SIG-M5 (cell line): ENCODE measurements around the gene TRIM41.
"Not testable (repeated sequence)": the region's sequence is repeated elsewhere in the genome, so short reads cannot be mapped to it uniquely, and the experiment has no call there.

Experiments used
- DNase-seq: peaks from one replicate; lab custom pipeline; 2025; lab: John Stamatoyannopoulos, UW

The TRIM41 gene

GRCh38 chr5:181192337-181193046 is 30.6 kb upstream of the TRIM41 start:
- no peak for DNase-seq

DNA sequence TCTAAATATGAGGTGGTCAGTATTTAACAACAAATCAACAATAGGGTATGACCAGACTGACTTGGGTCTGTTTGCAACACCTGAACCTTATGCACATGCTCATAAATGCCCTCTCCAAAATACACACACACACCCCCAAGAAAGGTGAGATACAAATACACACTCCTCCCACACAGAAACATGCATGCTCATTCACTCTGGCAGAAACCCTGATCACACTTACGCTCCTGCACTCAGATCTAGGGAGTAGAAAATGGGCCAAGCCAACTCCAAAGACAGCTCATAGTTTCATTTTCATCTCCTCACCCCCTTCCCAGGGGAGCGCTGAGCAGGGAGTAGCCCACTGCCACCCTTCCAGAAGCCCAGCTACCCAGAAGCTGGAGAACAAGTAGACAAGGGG is 29.4 kb upstream of the TRIM41 start:
- no peak for DNase-seq

GRCh38 chr5:181194489-181195248 is 28.4 kb upstream of the TRIM41 start:
- no peak for DNase-seq

DNA sequence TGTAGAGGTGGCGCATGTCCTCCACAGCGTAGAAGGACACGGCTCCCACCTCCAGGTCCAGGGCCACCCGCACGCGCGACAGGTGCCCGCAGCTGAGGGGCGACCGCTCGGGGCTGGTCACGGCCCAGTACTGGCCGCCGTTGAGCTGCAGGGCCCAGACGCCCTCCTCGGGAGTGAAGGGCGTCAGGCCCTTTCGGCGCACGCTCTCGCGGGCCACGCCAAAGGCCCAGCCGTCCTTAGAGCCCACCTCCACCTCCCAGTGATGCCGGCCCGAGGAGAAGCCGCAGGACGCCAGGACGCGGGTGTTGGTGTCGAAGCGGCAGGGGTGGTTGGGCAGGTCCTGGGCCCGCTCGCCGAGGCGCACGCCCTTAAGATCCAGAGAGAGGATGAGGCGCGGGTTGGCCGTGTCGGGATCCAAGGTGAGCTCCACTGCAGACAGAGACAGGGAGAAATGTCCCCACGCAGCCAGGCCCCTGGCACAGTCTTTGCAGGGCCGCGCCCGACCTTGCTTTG is 27.8 kb upstream of the TRIM41 start:
- DNase-seq, result no peak

DNA sequence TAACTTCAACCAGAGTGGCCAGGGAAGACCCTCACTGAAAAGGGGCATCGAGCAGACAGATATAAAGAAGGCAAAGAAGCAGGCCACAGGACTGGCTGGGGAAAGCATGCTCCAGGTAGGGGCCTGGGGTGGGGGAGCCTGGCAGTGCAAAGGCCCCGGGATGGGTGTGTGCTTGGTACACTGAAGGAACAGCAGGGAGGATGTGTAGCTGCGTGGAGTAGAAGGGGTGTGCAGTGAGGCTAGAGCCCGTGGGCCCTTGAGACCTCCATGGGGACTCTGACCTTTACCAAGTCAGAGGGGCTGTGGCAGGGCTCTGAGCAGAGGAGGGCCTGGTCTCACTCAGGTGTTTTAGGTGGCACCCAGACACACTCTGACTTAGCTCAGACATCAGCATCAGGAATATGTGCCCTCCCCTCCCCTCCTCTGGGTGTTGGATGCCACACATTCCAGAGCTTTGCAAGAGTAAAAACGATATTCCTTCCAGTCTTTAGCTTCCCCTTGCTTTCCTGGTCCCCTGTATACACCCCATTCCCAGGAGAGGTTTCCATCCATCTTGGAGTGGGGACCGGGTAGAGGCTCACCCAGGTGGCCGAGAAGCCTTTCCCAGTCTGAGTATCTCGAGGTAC is 25.6 kb upstream of the TRIM41 start:
- no peak for DNase-seq

- DNase-seq, result no peak
These were observed 24.9 kb upstream of the TRIM41 start for GRCh38 chr5:181198106-181198685.

GRCh38 chr5:181198905-181199519 is 24.1 kb upstream of the TRIM41 start:
- no peak for DNase-seq

DNA sequence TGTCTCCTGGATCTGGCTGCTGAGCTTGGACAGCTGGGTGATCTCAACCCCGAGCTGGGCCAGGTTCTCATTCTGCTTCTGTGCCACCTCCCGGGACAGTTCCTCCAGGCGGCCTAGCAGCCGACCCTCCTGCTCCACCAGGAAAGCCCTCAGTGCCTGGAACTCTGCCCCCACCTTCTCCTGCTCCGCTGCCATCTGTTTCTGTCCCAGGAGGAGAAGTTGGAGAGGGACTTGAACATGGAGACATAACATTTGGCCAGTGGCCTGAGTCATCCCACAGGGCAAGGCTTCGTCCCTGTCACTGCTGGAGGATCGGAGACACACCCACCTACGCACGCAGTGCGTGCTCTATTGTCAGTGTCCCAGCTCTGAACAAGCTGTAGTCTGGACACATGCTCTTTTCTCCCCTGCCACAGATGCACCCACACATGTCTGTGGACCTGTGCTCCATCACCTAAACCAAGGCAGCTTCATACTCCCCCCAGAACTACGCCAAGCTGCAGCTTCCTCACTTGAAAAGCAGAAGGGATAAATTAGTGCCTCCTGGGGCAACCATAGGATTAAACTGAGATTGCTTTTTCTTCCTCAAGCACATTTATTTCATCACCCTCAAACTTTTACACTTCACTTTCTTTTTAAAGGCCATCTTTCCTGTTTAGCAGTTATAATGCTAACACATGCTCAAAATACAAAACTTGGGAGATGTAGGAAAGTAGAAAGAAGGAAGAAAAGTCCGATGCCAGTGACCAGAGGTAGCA is 23.0 kb upstream of the TRIM41 start:
- no peak for DNase-seq

DNA sequence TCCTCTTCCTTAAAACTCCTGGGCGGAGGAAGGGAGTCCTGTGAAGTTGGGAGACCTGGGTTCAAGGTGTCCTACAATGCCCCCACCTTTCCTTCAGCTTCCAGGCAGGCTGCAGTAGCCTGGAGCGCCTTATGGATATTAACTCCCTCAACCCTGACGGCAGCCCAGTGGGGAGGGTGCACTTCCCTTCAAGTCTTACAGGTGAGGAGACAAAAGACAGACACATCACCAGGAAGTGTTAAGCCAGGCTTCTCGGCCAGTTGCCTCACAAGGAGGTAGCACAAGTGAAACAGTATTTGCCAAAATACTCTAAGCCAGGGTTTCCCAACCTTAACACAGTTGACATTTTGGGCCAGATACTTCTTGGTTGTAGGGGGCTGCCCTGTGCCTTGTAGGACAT is 22.3 kb upstream of the TRIM41 start:
- no peak for DNase-seq

GRCh38 chr5:181203093-181203711 is 19.9 kb upstream of the TRIM41 start:
- DNase-seq, result no peak

DNA sequence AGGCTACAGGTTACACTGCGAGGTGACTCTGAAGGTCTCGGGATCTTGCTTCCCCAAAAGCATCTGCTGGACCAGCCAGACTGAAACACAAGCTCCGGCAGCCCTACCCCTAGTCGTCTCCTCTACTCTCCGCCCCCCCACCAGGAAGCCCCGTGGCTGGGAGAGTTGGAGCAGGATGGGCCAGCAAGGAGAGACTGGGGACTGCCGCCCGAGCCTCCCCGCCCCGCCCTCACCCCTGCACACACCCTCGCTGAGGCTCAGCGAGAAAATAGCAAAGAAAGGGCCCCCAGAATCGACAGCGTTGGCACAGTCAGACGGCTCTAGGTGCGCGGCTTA is 19.3 kb upstream of the TRIM41 start:
- no peak for DNase-seq

GRCh38 chr5:181204113-181204825 is 18.8 kb upstream of the TRIM41 start:
- no peak for DNase-seq

DNA sequence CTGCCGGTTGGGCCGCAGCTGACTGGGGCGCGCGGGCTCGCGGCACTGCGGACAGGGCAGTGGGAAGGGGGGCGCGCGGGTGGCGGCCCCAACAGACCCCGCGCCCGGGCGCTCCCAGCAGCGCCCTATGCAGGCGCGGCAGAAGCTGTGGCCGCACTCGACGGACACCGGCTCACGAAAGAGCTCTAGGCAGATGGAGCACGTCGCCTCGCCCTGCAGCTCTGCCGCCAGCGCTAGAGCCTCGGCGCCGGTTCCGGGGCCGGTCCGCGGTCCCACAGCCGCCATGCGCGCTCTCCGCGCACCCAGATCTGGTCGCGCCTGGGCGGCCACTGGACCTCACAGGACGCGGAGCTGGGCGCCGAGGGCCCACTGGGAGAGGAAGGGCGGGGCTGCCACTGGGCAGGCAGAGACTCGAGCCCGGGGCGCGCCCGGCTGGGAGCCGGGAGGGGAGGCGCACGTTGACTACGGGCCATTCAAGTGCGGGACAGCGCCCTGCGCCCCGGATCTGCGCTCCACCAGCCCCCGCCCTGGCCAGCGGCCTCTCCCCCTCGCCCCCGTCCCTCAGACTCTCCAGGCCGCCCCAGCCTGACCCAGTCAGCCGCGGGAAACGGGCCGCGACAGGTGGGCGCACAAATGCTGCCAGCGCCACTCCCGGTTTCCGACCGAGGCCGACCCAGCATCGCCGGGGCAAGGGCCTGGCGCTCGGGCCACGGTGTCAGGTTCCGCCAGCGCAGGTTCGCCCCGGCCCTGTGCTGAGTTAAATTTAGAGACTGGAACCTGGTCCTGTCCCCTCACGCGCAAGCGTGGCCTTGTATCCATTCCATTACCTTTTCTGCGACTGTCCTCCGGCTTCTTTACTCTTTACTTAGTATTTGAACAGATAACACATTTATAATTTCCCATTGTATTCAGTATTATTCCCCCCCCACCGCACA is 18.0 kb upstream of the TRIM41 start, which contains the start of gene TRIM7:
TSS of gene TRIM7 (minus strand) at position 371 of the 935 bp plus-strand sequence. CDS start at position 285, 86 bp downstream.
- DNase-seq, result no peak

DNA sequence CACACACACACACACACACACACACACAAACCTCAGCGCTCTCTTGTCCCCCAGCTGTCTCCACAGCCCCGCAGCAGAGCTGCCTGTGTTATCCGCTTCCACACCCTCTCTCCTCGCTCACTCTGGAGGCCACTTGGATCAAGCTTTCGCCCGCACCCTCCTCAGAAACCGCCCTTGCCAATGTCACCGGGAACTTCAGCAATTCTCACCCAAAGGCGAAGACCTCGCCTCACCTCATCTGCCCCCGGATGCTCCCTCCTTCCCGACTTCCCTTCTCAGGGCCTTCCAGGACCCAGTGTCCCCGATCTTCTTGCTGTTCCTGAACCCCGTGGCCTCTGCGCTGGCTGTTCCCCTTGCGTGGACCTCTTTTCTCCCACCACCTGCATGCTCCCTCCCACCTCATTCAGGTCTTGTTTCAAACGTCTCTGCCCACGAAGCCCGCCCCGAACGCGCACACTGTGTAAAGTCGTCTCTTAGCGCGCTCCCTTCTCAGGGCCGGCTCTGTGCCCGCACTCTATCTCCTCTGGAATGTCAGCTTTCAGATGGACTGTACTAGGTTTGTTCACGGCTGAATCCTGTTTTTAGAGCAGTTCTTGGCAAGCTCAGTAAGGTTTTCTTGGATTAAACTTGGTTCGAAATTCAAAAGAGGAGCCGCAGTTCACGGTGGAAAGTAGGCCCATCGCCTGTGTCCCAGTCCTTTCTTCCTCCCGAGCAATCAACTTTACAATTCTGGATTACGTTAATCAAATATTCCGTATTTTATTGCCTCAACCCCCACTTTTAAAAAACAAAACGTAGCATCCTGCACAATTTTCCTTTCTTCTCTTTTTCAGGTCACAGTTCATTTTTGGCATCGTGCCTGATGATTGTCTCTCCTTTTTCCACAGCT is 17.1 kb upstream of the TRIM41 start:
- DNase-seq, result no peak

GRCh38 chr5:181207214-181207959 is 15.7 kb upstream of the TRIM41 start:
- no peak for DNase-seq

DNA sequence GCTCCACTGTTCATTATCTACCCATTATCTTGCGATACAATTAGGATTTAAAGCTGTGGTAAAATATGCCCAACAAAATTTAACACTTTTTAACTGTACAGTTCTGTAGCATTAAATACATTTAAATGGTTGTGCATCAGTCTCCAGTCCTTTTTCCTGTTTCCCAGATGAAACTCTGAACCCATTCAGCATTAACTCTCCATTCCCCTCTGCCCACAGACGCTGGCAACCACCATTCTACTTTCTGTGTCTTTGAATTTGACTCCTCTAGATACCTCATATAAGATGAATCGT is 15.2 kb upstream of the TRIM41 start:
- DNase-seq, result no peak

GRCh38 chr5:181209006-181209405 is 14.1 kb upstream of the TRIM41 start:
- DNase-seq, result not testable (repeated sequence)

DNA sequence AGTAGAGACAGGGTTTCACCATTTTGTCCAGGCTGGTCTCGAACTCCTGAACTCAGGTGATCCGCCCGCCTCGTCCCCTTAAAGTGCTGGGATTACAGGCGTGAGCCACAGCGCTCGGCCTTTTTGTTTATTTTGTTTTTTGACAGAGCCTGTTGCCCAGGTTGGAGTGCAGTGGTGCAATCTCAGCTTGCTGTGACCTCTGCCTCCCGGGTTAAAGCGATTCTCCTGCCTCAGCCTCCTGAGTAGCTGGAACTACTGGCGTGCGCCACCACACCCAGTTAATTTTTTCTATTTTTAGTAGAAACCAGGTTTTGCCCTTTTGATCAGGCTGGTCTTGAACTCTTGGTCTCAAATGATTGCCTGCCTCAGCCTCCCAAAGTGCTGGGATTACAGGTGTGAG is 12.9 kb upstream of the TRIM41 start:
- not testable (repeated sequence) for DNase-seq
